ENCODE measurements around the gene SOWAHA. TPM values are rescaled to one million over a fixed set of nuclear protein-coding genes. Genes with fewer than 3 reads are reported as not detected.

The SOWAHA gene
- total RNA-seq, 1 donor from 2014 or later = not detected

- no peaks in the 10 kb centered on the region for H3K36me3 Mint-ChIP-seq
- TF ChIP-seq EZH2phosphoT487 (IDR thresholded peaks at IDR 0.05) = no peak
- no peak for TF ChIP-seq EZH2 (IDR thresholded peaks at IDR 0.05)
- TF ChIP-seq CTCF (IDR thresholded peaks at IDR 0.05) = no peak
Measured at GRCh38 chr5:132860742-132861141, 47.6 kb downstream of the SOWAHA start.

GRCh38 chr5:132865668-132866341 is 52.7 kb downstream of the SOWAHA start:
- peak overlapping the region; percentile 99 for H3K27ac Mint-ChIP-seq
- no peak for DNase-seq (ENCODE audit: low spot score)
- Histone ChIP-seq H3K4me3 (peak overlapping the region; percentile 75), H3K27me3 (no peaks in the 10 kb centered on the region), H3K9me3 (ENCODE audit: low read depth) (no peaks in the 10 kb centered on the region), H3K27ac (peak overlapping the region; percentile 80), H4K20me1 (ENCODE audit: low read depth) (peaks cover 13% of the 10 kb centered on the region), H3F3A (ENCODE audit: low read depth) (peaks cover 21% of the 10 kb centered on the region), H3K9ac (no peak overlapping the region), H3K79me2 (ENCODE audit: low read depth) (peaks cover 19% of the 10 kb centered on the region), H3K4me2 (peak overlapping the region; percentile 75), H3K4me1 (peaks cover 11% of the 10 kb centered on the region), H3K36me3 (no peaks in the 10 kb centered on the region), H2AFZ (replicated peaks) (peak overlapping the region; percentile 64)
- no peak for TF ChIP-seq EZH2phosphoT487 (IDR thresholded peaks at IDR 0.05)
- no peak for TF ChIP-seq EZH2 (IDR thresholded peaks at IDR 0.05)
- TF ChIP-seq CTCF (IDR thresholded peaks at IDR 0.05) = no peak
- H3K27me3 Mint-ChIP-seq (ENCODE audit: insufficient read depth, low read depth) = peaks cover 3% of the 10 kb centered on the region
- peaks cover 22% of the 10 kb centered on the region for H3K4me1 Mint-ChIP-seq
- peaks cover 10% of the 10 kb centered on the region for H3K36me3 Mint-ChIP-seq
- H3K4me3 Mint-ChIP-seq = peak overlapping the region; percentile 100
- no peaks in the 10 kb centered on the region for H3K9me3 Mint-ChIP-seq

More at GRCh38 chr5:132860742-132861141, 47.6 kb downstream of the SOWAHA start:
- Histone ChIP-seq H3K9me3 (ENCODE audit: low read depth) (no peaks in the 10 kb centered on the region), H3K4me1 (peaks cover 4% of the 10 kb centered on the region), H3K27ac (no peak overlapping the region), H3F3A (ENCODE audit: low read depth) (peaks cover 8% of the 10 kb centered on the region), H3K27me3 (no peaks in the 10 kb centered on the region), H4K20me1 (ENCODE audit: low read depth) (no peaks in the 10 kb centered on the region), H3K4me2 (no peak overlapping the region), H3K4me3 (no peak overlapping the region), H3K36me3 (no peaks in the 10 kb centered on the region), H2AFZ (replicated peaks) (no peak overlapping the region), H3K79me2 (ENCODE audit: low read depth) (no peaks in the 10 kb centered on the region), H3K9ac (no peak overlapping the region)
- Mint-ChIP-seq H3K27me3 (ENCODE audit: insufficient read depth, low read depth) (peaks cover 3% of the 10 kb centered on the region), H3K4me1 (peaks cover 6% of the 10 kb centered on the region), H3K4me3 (no peak overlapping the region), H3K9me3 (no peaks in the 10 kb centered on the region), H3K27ac (no peak overlapping the region)
- no peak for DNase-seq (ENCODE audit: low spot score)

Small RNA genes within 50 kb of the gene (small RNA-seq; reads per million reads assigned to genes)
- not detected for gene RNA5SP192

Other genes starting within 250 kb of the SOWAHA start
- not detected in 2 replicates for gene IL13, start 155.1 kb upstream of the SOWAHA start, total RNA-seq (ENCODE audit: low replicate concordance)
- gene IL4, start 139.3 kb upstream of the SOWAHA start, total RNA-seq (ENCODE audit: low replicate concordance) = not detected in 2 replicates
- gene KIF3A, start 75.8 kb upstream of the SOWAHA start, total RNA-seq (ENCODE audit: low replicate concordance) = 13.9 and 27.6 TPM in 2 replicates
- 0.22 TPM in 1 of 2 replicates, not detected in the other for gene CCNI2, start 65.9 kb upstream of the SOWAHA start, total RNA-seq (ENCODE audit: low replicate concordance)
- 39.9 and 50.1 TPM in 2 replicates for gene SEPTIN8, start 36.1 kb upstream of the SOWAHA start, total RNA-seq (ENCODE audit: low replicate concordance)
- 0.36 and 2.0 TPM in 2 replicates for gene SHROOM1, start 17.3 kb downstream of the SOWAHA start, total RNA-seq (ENCODE audit: low replicate concordance)
- gene GDF9, start 53.2 kb downstream of the SOWAHA start, total RNA-seq (ENCODE audit: low replicate concordance) = 0.46 and 0.82 TPM in 2 replicates
- gene UQCRQ, start 53.3 kb downstream of the SOWAHA start, total RNA-seq (ENCODE audit: low replicate concordance) = 45.0 and 63.1 TPM in 2 replicates
- 3.5 and 3.6 TPM in 2 replicates for gene LEAP2, start 60.4 kb downstream of the SOWAHA start, total RNA-seq (ENCODE audit: low replicate concordance)
- 48.7 and 63.6 TPM in 2 replicates for gene AFF4, start 150.3 kb downstream of the SOWAHA start, total RNA-seq (ENCODE audit: low replicate concordance)
- gene ZCCHC10, start 213.2 kb downstream of the SOWAHA start, total RNA-seq (ENCODE audit: low replicate concordance) = 31.8 and 37.0 TPM in 2 replicates
- 144 and 232 TPM in 2 replicates for gene HSPA4, start 238.7 kb downstream of the SOWAHA start, total RNA-seq (ENCODE audit: low replicate concordance)